LNCAP (cell line): ENCODE measurements around the gene GOPC.

Source experiments
- CTCF ChIP-seq: fragments of 450-650 bp; IDR thresholded peaks from 2 replicates; pipeline ENCODE4 v1.5.1; 2017; ENCODE audit warnings: mild to moderate bottlenecking

The GOPC gene

GRCh38 chr6:117561128-117561527 is 41.2 kb downstream of the GOPC start:
- TF ChIP-seq CTCF = no peak

- TF ChIP-seq CTCF = no peak
These were observed 43.0 kb downstream of the GOPC start for GRCh38 chr6:117559299-117559698.

- no peak for TF ChIP-seq CTCF
These were observed 43.5 kb downstream of the GOPC start for GRCh38 chr6:117558818-117559217.

GRCh38 chr6:117557951-117558350 is 44.4 kb downstream of the GOPC start:
- no peak for TF ChIP-seq CTCF

GRCh38 chr6:117555882-117556498 is 46.3 kb downstream of the GOPC start:
- peak; percentile 71 for TF ChIP-seq CTCF

- TF ChIP-seq CTCF = no peak
These were observed 47.0 kb downstream of the GOPC start for GRCh38 chr6:117555262-117555849.

- TF ChIP-seq CTCF = no peak
These were observed 49.2 kb downstream of the GOPC start for GRCh38 chr6:117553142-117553541.

GRCh38 chr6:117552618-117553017 is 49.7 kb downstream of the GOPC start:
- TF ChIP-seq CTCF = no peak
